Type B pancreatic cell (in vitro differentiated cells): ENCODE measurements around the gene COL4A3. TPM values are rescaled to one million over a fixed set of nuclear protein-coding genes. Genes with fewer than 3 reads are reported as not detected.

Experiments
- DNase-seq: peaks from one replicate; pipeline ENCODE4 v3.0.0; 2021; ENCODE audit warnings: mixed read lengths; ENCODE audit not compliant: unreplicated experiment; ENCODE audit errors: extremely low spot score
- H3K27ac Mint-ChIP-seq: 2 replicates; pipeline ENCODE4 v1.8.0; 2021; ENCODE audit warnings: mild to moderate bottlenecking, mixed read lengths
- H3K27me3 Mint-ChIP-seq: 2 replicates; pipeline ENCODE4 v1.8.0; 2021; ENCODE audit warnings: mixed read lengths
- H3K36me3 Mint-ChIP-seq: 2 replicates; pipeline ENCODE4 v1.8.0; 2021; ENCODE audit warnings: mixed read lengths
- H3K4me1 Mint-ChIP-seq: one replicate; pipeline ENCODE4 v1.8.0; 2021; ENCODE audit warnings: mixed read lengths; ENCODE audit not compliant: unreplicated experiment
- H3K4me3 Mint-ChIP-seq: 2 replicates; pipeline ENCODE4 v1.8.0; 2021; ENCODE audit warnings: mild to moderate bottlenecking, mixed read lengths
- H3K9me3 Mint-ChIP-seq: 2 replicates; pipeline ENCODE4 v1.8.0; 2021; ENCODE audit warnings: mixed read lengths
- CTCF ChIP-seq: fragments of 200-600 bp; sonication (generic); conservative IDR thresholded peaks from 2 replicates; pipeline ENCODE4 v1.5.0; 2021; ENCODE audit warnings: antibody characterized with exemption, mild to moderate bottlenecking
- total RNA-seq: library from RNA; stranded (reverse); gene quantifications from 2 replicates; pipeline ENCODE4 v1.2.1, GENCODE V29; 2021; ENCODE audit warnings: low replicate concordance

The COL4A3 gene
- total RNA-seq, 1 donor from 2014 or later: 0.19 TPM

- no peak for DNase-seq
- Mint-ChIP-seq H3K9me3 (no peaks in the 10 kb centered on the region), H3K4me3 (no peak overlapping the region), H3K36me3 (peaks cover 9% of the 10 kb centered on the region), H3K27me3 (no peaks in the 10 kb centered on the region), H3K4me1 (no peaks in the 10 kb centered on the region), H3K27ac (no peak overlapping the region)
- TF ChIP-seq CTCF: no peak
Measured at GRCh38 chr2:227296671-227297405, 132.4 kb downstream of the COL4A3 start.

- Mint-ChIP-seq H3K27ac (no peak overlapping the region), H3K4me1 (no peaks in the 10 kb centered on the region), H3K36me3 (peaks cover 9% of the 10 kb centered on the region), H3K27me3 (no peaks in the 10 kb centered on the region), H3K9me3 (no peaks in the 10 kb centered on the region), H3K4me3 (no peak overlapping the region)
- DNase-seq: no peak
- no peak for TF ChIP-seq CTCF
Measured at GRCh38 chr2:227301523-227301922, 137.1 kb downstream of the COL4A3 start.

- no peaks in the 10 kb centered on the region for H3K9me3 Mint-ChIP-seq
- no peaks in the 10 kb centered on the region for H3K27me3 Mint-ChIP-seq
- no peak for TF ChIP-seq CTCF
- no peak overlapping the region for H3K27ac Mint-ChIP-seq
- no peak overlapping the region for H3K4me3 Mint-ChIP-seq
- no peaks in the 10 kb centered on the region for H3K36me3 Mint-ChIP-seq
- DNase-seq: no peak
- H3K4me1 Mint-ChIP-seq: no peaks in the 10 kb centered on the region
Measured at GRCh38 chr2:227308784-227309183, 144.4 kb downstream of the COL4A3 start.

- no peak for DNase-seq
- no peaks in the 10 kb centered on the region for H3K4me1 Mint-ChIP-seq
Measured at GRCh38 chr2:227310756-227311110, 146.3 kb downstream of the COL4A3 start.

GRCh38 chr2:227311861-227312506 lies 147.6 kb downstream of the COL4A3 start:
- Mint-ChIP-seq H3K36me3 (no peaks in the 10 kb centered on the region), H3K4me1 (no peaks in the 10 kb centered on the region), H3K9me3 (no peaks in the 10 kb centered on the region), H3K27ac (no peak overlapping the region), H3K4me3 (no peak overlapping the region), H3K27me3 (no peaks in the 10 kb centered on the region)
- no peak for TF ChIP-seq CTCF
- DNase-seq: no peak

More at GRCh38 chr2:227310756-227311110, 146.3 kb downstream of the COL4A3 start:
- H3K27me3 Mint-ChIP-seq: no peaks in the 10 kb centered on the region
- no peaks in the 10 kb centered on the region for H3K36me3 Mint-ChIP-seq
- no peak overlapping the region for H3K4me3 Mint-ChIP-seq
- no peak overlapping the region for H3K27ac Mint-ChIP-seq
- H3K9me3 Mint-ChIP-seq: no peaks in the 10 kb centered on the region
- TF ChIP-seq CTCF: no peak
